H1 (cell line): ENCODE data around the gene FAM83C. TPM values are rescaled to one million over a fixed set of nuclear protein-coding genes. Genes with fewer than 3 reads are reported as not detected.

Experiments used
- CTCF ChIA-PET: fragments of 300-600 bp; sonication (Branson Sonifier 250); formaldehyde crosslinking; loops from one replicate; lab custom pipeline; 2021; ENCODE audit not compliant: partially characterized antibody; lab: Charles Lee
- POLR2A ChIA-PET: fragments of 300-600 bp; sonication (Branson Sonifier 250); formaldehyde crosslinking; loops from one replicate; lab custom pipeline; 2021; ENCODE audit warnings: inconsistent platforms; ENCODE audit not compliant: partially characterized antibody; lab: Charles Lee
- DNase-seq, 2 experiments: peaks; one replicate each; pipeline versions ENCODE4 v3.0.0 to v3.0.0-alpha.2; 2010 to 2022; ENCODE audit warnings: low spot score in 2 of 2, low read depth in 1 of 2, mixed read lengths in 1 of 2
- FAIRE-seq: peaks from 2 replicates; lab custom pipeline; 2011; peaks lifted over from hg19 to GRCh38; lab: Jason Lieb, UNC
- H2AFZ ChIP-seq: 2 replicates; pipeline ENCODE4 v1.8.1; 2012; ENCODE audit warnings: low read length, inconsistent platforms
- H2AK5ac ChIP-seq: 2 replicates; pipeline ENCODE4 v1.6.1; 2013; ENCODE audit warnings: low read depth, low read length
- H2BK120ac ChIP-seq: replicated peaks from 2 replicates; pipeline ENCODE3; 2013; ENCODE audit warnings: low read depth, low read length, inconsistent platforms
- H2BK12ac ChIP-seq: 2 replicates; pipeline ENCODE4 v1.6.1; 2013; ENCODE audit warnings: low read depth, low read length
- H2BK15ac ChIP-seq: 2 replicates; pipeline ENCODE4 v1.6.1; 2013; ENCODE audit warnings: low read length
- H2BK20ac ChIP-seq: 2 replicates; pipeline ENCODE4 v1.6.1; 2013; ENCODE audit warnings: low read length
- H2BK5ac ChIP-seq: 2 replicates; pipeline ENCODE4 v1.6.1; 2013; ENCODE audit warnings: low read depth, low read length
- H3K14ac ChIP-seq: 2 replicates; pipeline ENCODE4 v1.6.1; 2013; ENCODE audit warnings: inconsistent platforms; ENCODE audit not compliant: insufficient read length
- H3K18ac ChIP-seq: 2 replicates; pipeline ENCODE4 v1.6.1; 2013; ENCODE audit warnings: low read length; ENCODE audit errors: extremely low read depth
- H3K23ac ChIP-seq: 2 replicates; pipeline ENCODE4 v1.6.1; 2013; ENCODE audit warnings: inconsistent platforms; ENCODE audit not compliant: insufficient read length
- H3K23me2 ChIP-seq: 2 replicates; pipeline ENCODE4 v1.6.1; 2013; ENCODE audit warnings: low read depth, low read length
- H3K27ac ChIP-seq: 2 replicates; pipeline ENCODE4 v1.6.1; 2011; ENCODE audit warnings: low read depth, low read length, inconsistent platforms
- H3K27me3 ChIP-seq, 4 experiments: replicated peaks in 1 of 4; 1 replicate in 1 of 4; 2 replicates in 3 of 4; pipeline versions ENCODE4 v1.6.1 to v1.8.1; 2011 to 2013; ENCODE audit warnings: low read length in 3 of 4, mild to moderate bottlenecking in 3 of 4, inconsistent platforms in 2 of 4, mixed read lengths in 2 of 4, moderate library complexity in 1 of 4; ENCODE audit not compliant: control insufficient read depth in 3 of 4, insufficient read depth in 3 of 4; ENCODE audit errors: extremely low read depth in 1 of 4
- H3K36me3 ChIP-seq, 4 experiments: 2 replicates each; pipeline versions ENCODE4 v1.6.1 to v1.8.1; 2011 to 2013; ENCODE audit warnings: mild to moderate bottlenecking in 4 of 4, low read length in 3 of 4, moderate library complexity in 2 of 4, control low read depth in 1 of 4, inconsistent platforms in 1 of 4; ENCODE audit not compliant: insufficient read depth in 4 of 4, control insufficient read depth in 2 of 4
- H3K4ac ChIP-seq: replicated peaks from 2 replicates; pipeline ENCODE3; 2013; ENCODE audit warnings: low read length, low read depth, mixed read lengths, inconsistent platforms; ENCODE audit not compliant: insufficient read length
- H3K4me1 ChIP-seq, 4 experiments: replicated peaks in 1 of 4; 1 replicate in 1 of 4; 2 replicates in 3 of 4; pipeline versions ENCODE4 v1.6.1 to v1.8.1; 2011 to 2013; ENCODE audit warnings: low read length in 3 of 4, inconsistent platforms in 2 of 4, mixed read lengths in 1 of 4; ENCODE audit not compliant: insufficient read depth in 4 of 4, control insufficient read depth in 3 of 4
- H3K4me2 ChIP-seq, 2 experiments: 2 replicates each; pipeline versions ENCODE4 v1.6.1 to v1.8.1; 2011 to 2013; ENCODE audit warnings: low read depth in 2 of 2, low read length in 2 of 2, control low read depth in 1 of 2, inconsistent platforms in 1 of 2, mild to moderate bottlenecking in 1 of 2; ENCODE audit not compliant: insufficient read depth in 1 of 2
- H3K4me3 ChIP-seq, 4 experiments: fragments of 200-600, 300-600 bp in 1 of 4; sonication (generic), shearing (Covaris generic), sonication (Bioruptor Twin) in 1 of 4; 2 replicates each; pipeline versions ENCODE4 v1.5.1 to v1.8.1; 2011 to 2016; ENCODE audit warnings: low read length in 4 of 4, low read depth in 3 of 4, control low read depth in 2 of 4, inconsistent platforms in 2 of 4, mild to moderate bottlenecking in 2 of 4, mixed read lengths in 1 of 4, moderate library complexity in 1 of 4; ENCODE audit not compliant: insufficient read depth in 2 of 4; ENCODE audit errors: extremely low read depth in 1 of 4
- H3K56ac ChIP-seq: replicated peaks from 2 replicates; pipeline ENCODE3; 2013; ENCODE audit warnings: low read depth, mild to moderate bottlenecking, mixed read lengths, low read length, inconsistent platforms; ENCODE audit not compliant: insufficient read length
- H3K79me1 ChIP-seq: 2 replicates; pipeline ENCODE4 v1.6.1; 2013; ENCODE audit warnings: low read depth, low read length, control low read depth
- H3K79me2 ChIP-seq, 2 experiments: 2 replicates each; pipeline versions ENCODE4 v1.6.1 to v1.8.1; 2012 to 2013; ENCODE audit warnings: low read length in 2 of 2, mild to moderate bottlenecking in 2 of 2, inconsistent platforms in 1 of 2; ENCODE audit not compliant: insufficient read depth in 2 of 2, control insufficient read depth in 1 of 2
- H3K9ac ChIP-seq, 4 experiments: replicated peaks in 1 of 4; 1 replicate in 1 of 4; 2 replicates in 3 of 4; pipeline versions ENCODE4 v1.6.1 to v1.8.1; 2011 to 2013; ENCODE audit warnings: low read depth in 3 of 4, low read length in 3 of 4, control low read depth in 2 of 4, mild to moderate bottlenecking in 2 of 4, moderate library complexity in 2 of 4, inconsistent platforms in 1 of 4; ENCODE audit errors: extremely low read depth in 1 of 4
- H3K9me3 ChIP-seq, 2 experiments: 2 replicates each; pipeline versions ENCODE4 v1.6.1 to v1.8.1; 2012 to 2013; ENCODE audit warnings: mild to moderate bottlenecking in 2 of 2, moderate library complexity in 2 of 2, control low read depth in 1 of 2, inconsistent platforms in 1 of 2, low read depth in 1 of 2, low read length in 1 of 2, mixed read lengths in 1 of 2; ENCODE audit not compliant: insufficient read depth in 2 of 2
- H4K20me1 ChIP-seq, 2 experiments: replicated peaks in 1 of 2; 2 replicates each; pipeline versions ENCODE3 to v1.8.1; 2011 to 2013; ENCODE audit warnings: inconsistent platforms in 2 of 2, low read length in 2 of 2, mild to moderate bottlenecking in 1 of 2; ENCODE audit not compliant: insufficient read depth in 2 of 2, control insufficient read depth in 1 of 2
- H4K5ac ChIP-seq: 2 replicates; pipeline ENCODE4 v1.6.1; 2013; ENCODE audit warnings: low read length, low read depth, mixed read lengths, inconsistent platforms; ENCODE audit not compliant: insufficient read length
- H4K8ac ChIP-seq: 2 replicates; pipeline ENCODE4 v1.8.0; 2013; ENCODE audit warnings: mild to moderate bottlenecking, moderate library complexity, low read length, inconsistent platforms; ENCODE audit not compliant: insufficient read depth; ENCODE audit errors: extremely low read depth
- H4K91ac ChIP-seq: replicated peaks from 2 replicates; pipeline ENCODE3; 2013; ENCODE audit warnings: low read length, mixed read lengths, inconsistent platforms; ENCODE audit not compliant: insufficient read length
- TAF7 ChIP-seq: optimal IDR thresholded peaks from 2 replicates; pipeline ENCODE3; 2011; ENCODE audit warnings: low read depth, mild to moderate bottlenecking, inconsistent platforms, low read length, moderate library complexity, borderline replicate concordance
- USF2 ChIP-seq: IDR thresholded peaks from 2 replicates; pipeline ENCODE4 v1.6.1; 2011; ENCODE audit warnings: low read length, improper control_type of control experiment
- WGBS, 2 experiments: shearing (Covaris generic) in 1 of 2; methylation state at CpG; one replicate each; pipeline versions ENCODE4 v1.1.6 to v1.1.7; 2013 to 2015; ENCODE audit warnings: low lambda C conversion rate in 2 of 2, mixed read lengths in 2 of 2, inconsistent platforms in 1 of 2, low coverage in 1 of 2, missing lambda C conversion rate in 1 of 2; ENCODE audit not compliant: insufficient replicate concordance in 2 of 2, insufficient coverage in 1 of 2, insufficient read length in 1 of 2; ENCODE audit errors: extremely low coverage in 1 of 2, missing lambda C conversion rate in 1 of 2; 5-methylcytosine and 5-hydroxymethylcytosine counted together
- polyA plus RNA-seq, 7 experiments: library from polyadenylated mRNA; depleted of rRNA in 3 of 7; stranded (reverse) in 5 of 7; unstranded in 2 of 7; fragments of >200 nt in 5 of 7; fragments of 200-250 nt in 2 of 7; gene quantifications; 1 replicate in 5 of 7; 2 replicates in 1 of 7; 4 replicates in 1 of 7; pipeline versions ENCODE4 v1.2.1 to v1.2.3, GENCODE V29; 2011 to 2013; ENCODE audit warnings: missing spikeins in 2 of 7, mixed read lengths in 2 of 7
- total RNA-seq: library from RNA; stranded (reverse); fragmentation: NEBNext Ultra II Directional; extraction: Animal tissue kit (Norgen Biotek cat#: 25700); gene quantifications from 2 replicates; pipeline ENCODE4 v1.2.1, GENCODE V29; 2021

FAM83C gene
- total and polyA plus RNA-seq, 2 of the 8 experiments (the other 6 are each of a cell fraction or from before 2014, with no cell fraction given) = not detected

DNA sequence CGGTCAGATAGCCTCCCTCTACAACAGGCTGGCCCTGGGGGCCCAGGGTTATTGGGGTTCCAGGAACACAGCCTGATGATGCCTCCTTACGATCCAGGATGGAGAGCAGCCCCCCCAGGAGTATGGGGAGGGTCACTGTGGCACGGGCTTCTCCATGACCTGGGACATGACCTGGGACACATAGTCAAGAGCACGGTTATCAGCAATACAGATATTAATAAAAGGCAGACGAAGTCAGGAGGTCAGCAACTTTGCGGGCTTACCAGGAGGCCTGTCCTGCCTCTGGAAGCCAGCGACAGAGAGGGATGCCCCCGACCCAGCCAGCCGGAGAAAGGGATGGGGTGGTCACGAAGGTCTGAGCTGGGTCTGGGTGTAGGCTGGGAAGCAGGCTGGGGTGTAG, 15.1 kb downstream of the FAM83C start:
- H3K36me3 ChIP-seq = peaks cover 22 to 35% (median 27%) of the 10 kb centered on the region in 4 experiments
- POLR2A ChIA-PET = interaction anchor here (1.0 to 7.9 kb wide), 12 partner anchors 11 to 458 kb away, joined by 3 to 98 read pairs (median 4); partner anchors contain the start of genes EDEM2, FAM83C and MMP24
- H4K20me1 ChIP-seq = peaks cover 7 to 12% of the 10 kb centered on the region in 2 experiments
- no peak overlapping the region for H2BK12ac ChIP-seq
- peak overlapping the region; percentile 70 for H3K56ac ChIP-seq
- H3K9me3 ChIP-seq = no peaks in the 10 kb centered on the region
- peak overlapping the region; percentile 88 for H4K5ac ChIP-seq
- no peak for FAIRE-seq
- no peak overlapping the region for H3K14ac ChIP-seq
- H3K4ac ChIP-seq = no peak overlapping the region
- peak overlapping the region; percentile 60 for H3K18ac ChIP-seq
- H3K9ac ChIP-seq = peak overlapping the region; percentile 39 to 72 (median 60); a peak in 6 of 7 replicates
- TF ChIP-seq TAF7 (peak; percentile 44), USF2 (no peak)
- TF ChIP-seq, all 59 proteins: peak for 1
- H3K4me3 ChIP-seq = peak overlapping the region; percentile 40 to 73 (median 66)
- H2BK15ac ChIP-seq = 0 out of 2 replicates have a peak overlapping the region, but pooled peaks have one; percentile 61
- peak overlapping the region; percentile 88; the same call in 1 of the 2 replicates for H2BK5ac ChIP-seq
- H3K27me3 ChIP-seq = no peaks in the 10 kb centered on the region
- WGBS, 2 experiments = 35% methylated on average over 10 of the region's 10 CpGs; no CpG with 5 or more reads in 1 of the 2 experiments
- peak overlapping the region; percentile 40 for H4K91ac ChIP-seq
- H3K27ac ChIP-seq = 0 out of 2 replicates have a peak overlapping the region, but pooled peaks have one; percentile 22
- no peak for DNase-seq
- H2AFZ ChIP-seq = no peak overlapping the region
- H2BK120ac ChIP-seq = no peak overlapping the region
- peaks cover 0 to 7% of the 10 kb centered on the region in 2 experiments; a peak in 2 of 4 replicates for H3K79me2 ChIP-seq
- no peak overlapping the region for H4K8ac ChIP-seq
- peaks cover 4% of the 10 kb centered on the region; the same call in 1 of the 2 replicates for H3K79me1 ChIP-seq
- H3K4me2 ChIP-seq = peak overlapping the region; percentile 71 to 95
- H3K23me2 ChIP-seq = peaks cover 4% of the 10 kb centered on the region; the same call in 1 of the 2 replicates
- H3K23ac ChIP-seq = no peak overlapping the region
- H2AK5ac ChIP-seq = no peak overlapping the region
- no peak overlapping the region for H2BK20ac ChIP-seq
- CTCF ChIA-PET = interaction anchor here (0.6 to 11.1 kb wide), 4 partner anchors 17 to 110 kb away, joined by 3 to 104 read pairs (median 3); no protein-coding TSS in a partner anchor
- peaks cover 5 to 9% (median 7%) of the 10 kb centered on the region in 4 experiments; a peak in 6 of 7 replicates for H3K4me1 ChIP-seq
